GM12891 (cell line): ENCODE results near the gene C17orf67.

Experiments used
- POLR2A ChIP-seq: IDR thresholded peaks from 2 replicates; pipeline ENCODE4 v1.6.1; 2011; ENCODE audit warnings: low read depth, low read length, control low read depth
- POLR2AphosphoS5 ChIP-seq: IDR thresholded peaks from 2 replicates; pipeline ENCODE4 v1.6.1; 2011; ENCODE audit warnings: low read depth, low read length, control low read depth

- TF ChIP-seq POLR2A (no peak), POLR2AphosphoS5 (no peak)
These were observed 16.9 kb upstream of the C17orf67 start for GRCh38 chr17:56850591-56850990.
